Naive B cell (primary cell): ENCODE measurements around the gene ADAT1. TPM values are rescaled to one million over a fixed set of nuclear protein-coding genes. Genes with fewer than 3 reads are reported as not detected.
A peak's percentile ranks its signal among the peaks of the same experiment; 100 is the strongest.

ENCODE experiments used
- ATAC-seq, 2 donors: fragments of 150-1000 bp; cut with Tn5 transposase; 2 replicates each; pipeline ENCODE4 v1.10.0; 2021; ENCODE audit warnings: low read depth in 2 of 2, mild to moderate bottlenecking in 2 of 2, moderate library complexity in 2 of 2
- DNase-seq: peaks from one replicate; pipeline ENCODE4 v3.0.0; 2022
- H3K27ac Mint-ChIP-seq, 6 donors: one replicate each; pipeline ENCODE4 v1.8.0; 2020 to 2022; ENCODE audit warnings: mild to moderate bottlenecking in 6 of 6, mixed read lengths in 6 of 6, moderate library complexity in 5 of 6, inconsistent platforms in 2 of 6
- H3K27me3 Mint-ChIP-seq, 3 donors: one replicate each; pipeline ENCODE4 v1.8.0; 2021 to 2022; ENCODE audit warnings: mixed read lengths in 3 of 3, mild to moderate bottlenecking in 1 of 3
- H3K36me3 Mint-ChIP-seq, 2 donors: one replicate each; pipeline ENCODE4 v1.8.0; 2020 to 2022; ENCODE audit warnings: mixed read lengths in 2 of 2, inconsistent platforms in 1 of 2, mild to moderate bottlenecking in 1 of 2
- H3K4me1 Mint-ChIP-seq, 3 donors: one replicate each; pipeline ENCODE4 v1.8.0; 2020 to 2022; ENCODE audit warnings: mixed read lengths in 3 of 3, inconsistent platforms in 1 of 3, mild to moderate bottlenecking in 1 of 3, moderate library complexity in 1 of 3
- H3K4me3 Mint-ChIP-seq, 8 donors: one replicate each; pipeline ENCODE4 v1.8.0; 2020 to 2022; ENCODE audit warnings: mild to moderate bottlenecking in 8 of 8, mixed read lengths in 8 of 8, moderate library complexity in 8 of 8, inconsistent platforms in 2 of 8
- H3K9me3 Mint-ChIP-seq, 7 donors: one replicate each; pipeline ENCODE4 v1.8.0; 2020 to 2022; ENCODE audit warnings: mixed read lengths in 7 of 7, mild to moderate bottlenecking in 5 of 7, inconsistent platforms in 2 of 7, moderate library complexity in 1 of 7
- polyA plus RNA-seq, 6 donors: library from polyadenylated mRNA; unstranded; fragments of 300-500 nt; fragmentation: Illumina TruSeq; gene quantifications; one replicate each; pipeline ENCODE4 v1.2.3, GENCODE V29; 2021; ENCODE audit warnings: low read depth in 6 of 6

The ADAT1 gene
- 10 to 100 TPM; 27.4 to 49.7 (median 39.2) TPM for polyA plus RNA-seq

- Mint-ChIP-seq H3K4me3 (peak within 1 kb of the TSS; percentile 92 to 99 (median 98)), H3K4me1 (peaks cover 19 to 39% (median 23%) of the 10 kb centered on the region in 3 donors), H3K9me3 (no peaks in the 10 kb centered on the region), H3K27me3 (no peaks in the 10 kb centered on the region), H3K36me3 (peaks cover 7 to 12% of the 10 kb centered on the region in 2 donors), H3K27ac (peak within 1 kb of the TSS; percentile 95 to 99 (median 98))
- peak; percentile 95 for DNase-seq
- peak; percentile 96 for ATAC-seq
Measured at GRCh38 chr16:75622761-75623605, at the start of gene ADAT1. TSS of gene ADAT1 (minus strand) at chr16:75623281. CDS start at chr16:75620799, 2,482 bp downstream.

GRCh38 chr16:75667503-75667902 lies 44.4 kb upstream of the ADAT1 start:
- Mint-ChIP-seq H3K27ac (peak overlapping the region in 1 of 6 donors; percentile 13), H3K4me3 (no peak overlapping the region), H3K4me1 (peaks cover 0 to 4% (median 0%) of the 10 kb centered on the region in 3 donors), H3K9me3 (peaks cover 0 to 4% (median 0%) of the 10 kb centered on the region in 7 donors), H3K27me3 (no peaks in the 10 kb centered on the region), H3K36me3 (peaks cover 0 to 4% of the 10 kb centered on the region in 2 donors)
- DNase-seq (no peak), ATAC-seq (no peak)

- Mint-ChIP-seq H3K4me1 (peaks cover 2 to 9% (median 5%) of the 10 kb centered on the region in 3 donors), H3K9me3 (no peaks in the 10 kb centered on the region), H3K27me3 (no peaks in the 10 kb centered on the region), H3K36me3 (peaks cover 9 to 16% of the 10 kb centered on the region in 2 donors), H3K4me3 (no peak overlapping the region), H3K27ac (no peak overlapping the region)
- DNase-seq (no peak), ATAC-seq (no peak)
Measured at GRCh38 chr16:75660726-75661302, 37.7 kb upstream of the ADAT1 start.

GRCh38 chr16:75660321-75660720 lies 37.2 kb upstream of the ADAT1 start:
- Mint-ChIP-seq H3K4me3 (no peak overlapping the region), H3K9me3 (no peaks in the 10 kb centered on the region), H3K27ac (peak overlapping the region in 2 of 6 donors; percentile 13 to 38), H3K4me1 (peaks cover 2 to 10% (median 5%) of the 10 kb centered on the region in 3 donors), H3K27me3 (no peaks in the 10 kb centered on the region), H3K36me3 (peaks cover 12 to 16% of the 10 kb centered on the region in 2 donors)
- ATAC-seq (no peak), DNase-seq (no peak)

- H3K9me3 Mint-ChIP-seq: no peaks in the 10 kb centered on the region
- no peaks in the 10 kb centered on the region for H3K27me3 Mint-ChIP-seq
- DNase-seq: no peak
- H3K27ac Mint-ChIP-seq: no peak overlapping the region
- peaks cover 14 to 21% (median 19%) of the 10 kb centered on the region in 3 donors for H3K4me1 Mint-ChIP-seq
- peak overlapping the region in 1 of 8 donors; percentile 60 for H3K4me3 Mint-ChIP-seq
- H3K36me3 Mint-ChIP-seq: peaks cover 21 to 22% of the 10 kb centered on the region in 2 donors
- no peak for ATAC-seq
Measured at GRCh38 chr16:75658175-75658574, 35.1 kb upstream of the ADAT1 start.

GRCh38 chr16:75653922-75654321 lies 30.8 kb upstream of the ADAT1 start:
- peak overlapping the region in 5 of 6 donors; percentile 8 to 85 (median 16) for H3K27ac Mint-ChIP-seq
- H3K36me3 Mint-ChIP-seq: peaks cover 21 to 22% of the 10 kb centered on the region in 2 donors
- no peaks in the 10 kb centered on the region for H3K9me3 Mint-ChIP-seq
- H3K4me1 Mint-ChIP-seq: peaks cover 47 to 53% (median 52%) of the 10 kb centered on the region in 3 donors
- ATAC-seq (no peak), DNase-seq (no peak)
- H3K4me3 Mint-ChIP-seq: peak overlapping the region in 1 of 8 donors; percentile 15
- H3K27me3 Mint-ChIP-seq: no peaks in the 10 kb centered on the region

GRCh38 chr16:75648265-75649076 lies 25.4 kb upstream of the ADAT1 start:
- no peaks in the 10 kb centered on the region for H3K27me3 Mint-ChIP-seq
- peaks cover 0 to 14% of the 10 kb centered on the region in 2 donors for H3K36me3 Mint-ChIP-seq

GRCh38 chr16:75647492-75648264 lies 24.6 kb upstream of the ADAT1 start, which contains the start of the genes KARS1 and TERF2IP:
TSS of gene KARS1 (minus strand) at chr16:75647665. CDS start at chr16:75647639, 26 bp downstream.
TSS of gene TERF2IP (plus strand) at chr16:75647773. CDS start at chr16:75647883, 110 bp downstream.
- H3K27ac Mint-ChIP-seq: peak within 1 kb of the TSS; percentile 96 to 99 (median 98)
- DNase-seq (peak; percentile 93), ATAC-seq (peak; percentile 83 to 86)
- H3K4me1 Mint-ChIP-seq: peaks cover 43 to 72% (median 51%) of the 10 kb centered on the region in 3 donors
- H3K4me3 Mint-ChIP-seq: peak within 1 kb of the TSS; percentile 97 to 100 (median 98)
- peaks cover 0 to 14% of the 10 kb centered on the region in 2 donors for H3K36me3 Mint-ChIP-seq
- H3K9me3 Mint-ChIP-seq: no peaks in the 10 kb centered on the region
- no peaks in the 10 kb centered on the region for H3K27me3 Mint-ChIP-seq

More at GRCh38 chr16:75648265-75649076, 25.4 kb upstream of the ADAT1 start:
- DNase-seq (peak; percentile 81), ATAC-seq (peak; percentile 41 to 43)
- peak overlapping the region; percentile 95 to 99 (median 98) for H3K27ac Mint-ChIP-seq
- H3K4me1 Mint-ChIP-seq: peaks cover 48 to 78% (median 58%) of the 10 kb centered on the region in 3 donors
- no peaks in the 10 kb centered on the region for H3K9me3 Mint-ChIP-seq
- H3K4me3 Mint-ChIP-seq: peak overlapping the region; percentile 97 to 100 (median 98)

GRCh38 chr16:75647112-75647491 lies 24.0 kb upstream of the ADAT1 start:
- Mint-ChIP-seq H3K27ac (peak overlapping the region; percentile 96 to 99 (median 98)), H3K27me3 (no peaks in the 10 kb centered on the region), H3K36me3 (peaks cover 0 to 14% of the 10 kb centered on the region in 2 donors), H3K4me3 (peak overlapping the region; percentile 97 to 100 (median 98)), H3K4me1 (peaks cover 39 to 72% (median 45%) of the 10 kb centered on the region in 3 donors), H3K9me3 (no peaks in the 10 kb centered on the region)
- ATAC-seq (peak; percentile 10 to 12), DNase-seq (no peak)

- Mint-ChIP-seq H3K4me3 (peak overlapping the region in 6 of 8 donors; percentile 2 to 91 (median 56)), H3K9me3 (no peaks in the 10 kb centered on the region), H3K36me3 (peaks cover 0 to 14% of the 10 kb centered on the region in 2 donors), H3K27me3 (no peaks in the 10 kb centered on the region), H3K4me1 (peaks cover 19 to 48% (median 34%) of the 10 kb centered on the region in 3 donors), H3K27ac (peak overlapping the region in 4 of 6 donors; percentile 12 to 69 (median 62))
- ATAC-seq: no peak
- DNase-seq: no peak
Measured at GRCh38 chr16:75644240-75645012, 21.3 kb upstream of the ADAT1 start.

GRCh38 chr16:75640598-75640997 lies 17.5 kb upstream of the ADAT1 start:
- Mint-ChIP-seq H3K36me3 (peaks cover 10 to 35% of the 10 kb centered on the region in 2 donors), H3K4me1 (peaks cover 26 to 34% (median 32%) of the 10 kb centered on the region in 3 donors), H3K27ac (peak overlapping the region in 2 of 6 donors; percentile 49 to 61), H3K9me3 (no peaks in the 10 kb centered on the region), H3K27me3 (no peaks in the 10 kb centered on the region), H3K4me3 (no peak overlapping the region)
- no peak for ATAC-seq
- DNase-seq: no peak
